H1 (cell line): ENCODE measurements around the gene DNAH10. TPM values are rescaled to one million over a fixed set of nuclear protein-coding genes. Genes with fewer than 3 reads are reported as not detected.

Experiments
- CHD1 ChIP-seq: IDR thresholded peaks from 2 replicates; pipeline ENCODE4 v1.6.1; 2012; ENCODE audit warnings: low read depth, low read length, improper control_type of control experiment
- HDAC2 ChIP-seq, 2 experiments: fragments of 300-600 bp in 1 of 2; sonication (generic) in 1 of 2; IDR thresholded peaks; 2 replicates each; pipeline ENCODE4 v1.6.1; 2011 to 2012; ENCODE audit warnings: low read depth in 2 of 2, low read length in 2 of 2, mild to moderate bottlenecking in 2 of 2, moderate library complexity in 2 of 2, borderline replicate concordance in 1 of 2, inconsistent platforms in 1 of 2
- MAX ChIP-seq: IDR thresholded peaks from 2 replicates; pipeline ENCODE4 v1.6.1; 2012; ENCODE audit warnings: inconsistent platforms
- polyA plus RNA-seq, 7 experiments: library from polyadenylated mRNA; depleted of rRNA in 3 of 7; stranded (reverse) in 5 of 7; unstranded in 2 of 7; fragments of >200 nt in 5 of 7; fragments of 200-250 nt in 2 of 7; gene quantifications; 1 replicate in 5 of 7; 2 replicates in 1 of 7; 4 replicates in 1 of 7; pipeline versions ENCODE4 v1.2.1 to v1.2.3, GENCODE V29; 2011 to 2013; ENCODE audit warnings: missing spikeins in 2 of 7, mixed read lengths in 2 of 7
- total RNA-seq: library from RNA; stranded (reverse); fragmentation: NEBNext Ultra II Directional; extraction: Animal tissue kit (Norgen Biotek cat#: 25700); gene quantifications from 2 replicates; pipeline ENCODE4 v1.2.1, GENCODE V29; 2021
- TF ChIP-seq, protein P1 (sequence below): fragments of 300-600 bp; sonication (generic); IDR thresholded peaks from 2 replicates; pipeline ENCODE4 v1.7.1; 2012; ENCODE audit warnings: low read length, moderate library complexity, mild to moderate bottlenecking, inconsistent platforms; ENCODE audit not compliant: insufficient replicate concordance

DNAH10 gene
- total and polyA plus RNA-seq, 2 of the 8 experiments (the other 6 are each of a cell fraction or from before 2014, with no cell fraction given) = 0.02 to 0.24 TPM

GRCh38 chr12:123877968-123878367 is 115.9 kb downstream of the DNAH10 start (continued):
- TF ChIP-seq, protein P1, sequence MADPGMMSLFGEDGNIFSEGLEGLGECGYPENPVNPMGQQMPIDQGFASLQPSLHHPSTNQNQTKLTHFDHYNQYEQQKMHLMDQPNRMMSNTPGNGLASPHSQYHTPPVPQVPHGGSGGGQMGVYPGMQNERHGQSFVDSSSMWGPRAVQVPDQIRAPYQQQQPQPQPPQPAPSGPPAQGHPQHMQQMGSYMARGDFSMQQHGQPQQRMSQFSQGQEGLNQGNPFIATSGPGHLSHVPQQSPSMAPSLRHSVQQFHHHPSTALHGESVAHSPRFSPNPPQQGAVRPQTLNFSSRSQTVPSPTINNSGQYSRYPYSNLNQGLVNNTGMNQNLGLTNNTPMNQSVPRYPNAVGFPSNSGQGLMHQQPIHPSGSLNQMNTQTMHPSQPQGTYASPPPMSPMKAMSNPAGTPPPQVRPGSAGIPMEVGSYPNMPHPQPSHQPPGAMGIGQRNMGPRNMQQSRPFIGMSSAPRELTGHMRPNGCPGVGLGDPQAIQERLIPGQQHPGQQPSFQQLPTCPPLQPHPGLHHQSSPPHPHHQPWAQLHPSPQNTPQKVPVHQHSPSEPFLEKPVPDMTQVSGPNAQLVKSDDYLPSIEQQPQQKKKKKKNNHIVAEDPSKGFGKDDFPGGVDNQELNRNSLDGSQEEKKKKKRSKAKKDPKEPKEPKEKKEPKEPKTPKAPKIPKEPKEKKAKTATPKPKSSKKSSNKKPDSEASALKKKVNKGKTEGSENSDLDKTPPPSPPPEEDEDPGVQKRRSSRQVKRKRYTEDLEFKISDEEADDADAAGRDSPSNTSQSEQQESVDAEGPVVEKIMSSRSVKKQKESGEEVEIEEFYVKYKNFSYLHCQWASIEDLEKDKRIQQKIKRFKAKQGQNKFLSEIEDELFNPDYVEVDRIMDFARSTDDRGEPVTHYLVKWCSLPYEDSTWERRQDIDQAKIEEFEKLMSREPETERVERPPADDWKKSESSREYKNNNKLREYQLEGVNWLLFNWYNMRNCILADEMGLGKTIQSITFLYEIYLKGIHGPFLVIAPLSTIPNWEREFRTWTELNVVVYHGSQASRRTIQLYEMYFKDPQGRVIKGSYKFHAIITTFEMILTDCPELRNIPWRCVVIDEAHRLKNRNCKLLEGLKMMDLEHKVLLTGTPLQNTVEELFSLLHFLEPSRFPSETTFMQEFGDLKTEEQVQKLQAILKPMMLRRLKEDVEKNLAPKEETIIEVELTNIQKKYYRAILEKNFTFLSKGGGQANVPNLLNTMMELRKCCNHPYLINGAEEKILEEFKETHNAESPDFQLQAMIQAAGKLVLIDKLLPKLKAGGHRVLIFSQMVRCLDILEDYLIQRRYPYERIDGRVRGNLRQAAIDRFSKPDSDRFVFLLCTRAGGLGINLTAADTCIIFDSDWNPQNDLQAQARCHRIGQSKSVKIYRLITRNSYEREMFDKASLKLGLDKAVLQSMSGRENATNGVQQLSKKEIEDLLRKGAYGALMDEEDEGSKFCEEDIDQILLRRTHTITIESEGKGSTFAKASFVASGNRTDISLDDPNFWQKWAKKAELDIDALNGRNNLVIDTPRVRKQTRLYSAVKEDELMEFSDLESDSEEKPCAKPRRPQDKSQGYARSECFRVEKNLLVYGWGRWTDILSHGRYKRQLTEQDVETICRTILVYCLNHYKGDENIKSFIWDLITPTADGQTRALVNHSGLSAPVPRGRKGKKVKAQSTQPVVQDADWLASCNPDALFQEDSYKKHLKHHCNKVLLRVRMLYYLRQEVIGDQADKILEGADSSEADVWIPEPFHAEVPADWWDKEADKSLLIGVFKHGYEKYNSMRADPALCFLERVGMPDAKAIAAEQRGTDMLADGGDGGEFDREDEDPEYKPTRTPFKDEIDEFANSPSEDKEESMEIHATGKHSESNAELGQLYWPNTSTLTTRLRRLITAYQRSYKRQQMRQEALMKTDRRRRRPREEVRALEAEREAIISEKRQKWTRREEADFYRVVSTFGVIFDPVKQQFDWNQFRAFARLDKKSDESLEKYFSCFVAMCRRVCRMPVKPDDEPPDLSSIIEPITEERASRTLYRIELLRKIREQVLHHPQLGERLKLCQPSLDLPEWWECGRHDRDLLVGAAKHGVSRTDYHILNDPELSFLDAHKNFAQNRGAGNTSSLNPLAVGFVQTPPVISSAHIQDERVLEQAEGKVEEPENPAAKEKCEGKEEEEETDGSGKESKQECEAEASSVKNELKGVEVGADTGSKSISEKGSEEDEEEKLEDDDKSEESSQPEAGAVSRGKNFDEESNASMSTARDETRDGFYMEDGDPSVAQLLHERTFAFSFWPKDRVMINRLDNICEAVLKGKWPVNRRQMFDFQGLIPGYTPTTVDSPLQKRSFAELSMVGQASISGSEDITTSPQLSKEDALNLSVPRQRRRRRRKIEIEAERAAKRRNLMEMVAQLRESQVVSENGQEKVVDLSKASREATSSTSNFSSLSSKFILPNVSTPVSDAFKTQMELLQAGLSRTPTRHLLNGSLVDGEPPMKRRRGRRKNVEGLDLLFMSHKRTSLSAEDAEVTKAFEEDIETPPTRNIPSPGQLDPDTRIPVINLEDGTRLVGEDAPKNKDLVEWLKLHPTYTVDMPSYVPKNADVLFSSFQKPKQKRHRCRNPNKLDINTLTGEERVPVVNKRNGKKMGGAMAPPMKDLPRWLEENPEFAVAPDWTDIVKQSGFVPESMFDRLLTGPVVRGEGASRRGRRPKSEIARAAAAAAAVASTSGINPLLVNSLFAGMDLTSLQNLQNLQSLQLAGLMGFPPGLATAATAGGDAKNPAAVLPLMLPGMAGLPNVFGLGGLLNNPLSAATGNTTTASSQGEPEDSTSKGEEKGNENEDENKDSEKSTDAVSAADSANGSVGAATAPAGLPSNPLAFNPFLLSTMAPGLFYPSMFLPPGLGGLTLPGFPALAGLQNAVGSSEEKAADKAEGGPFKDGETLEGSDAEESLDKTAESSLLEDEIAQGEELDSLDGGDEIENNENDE = no peak
- TF ChIP-seq HDAC2 (IDR thresholded peaks at IDR 0.05; ENCODE audit: borderline replicate concordance in 1 of 2, low read depth in 2 of 2, low read length in 2 of 2) (no peak), MAX (no peak), CHD1 (no peak)
- TF ChIP-seq, all 59 proteins: peak for 0
